Gastrocnemius medialis (tissue), 4 donors: ENCODE data around the gene SAMD13.

Experiments used
- POLR2A ChIP-seq, 2 donors: fragments of 450-650 bp; IDR thresholded peaks; one replicate each; pipeline ENCODE4 v1.6.1; 2017; ENCODE audit warnings: antibody characterized with exemption in 2 of 2, mild to moderate bottlenecking in 2 of 2, moderate library complexity in 2 of 2
- TF ChIP-seq, protein P1 (sequence below), 5 experiments: fragments of 450-650 bp in 3 of 5; fragments of 200-600 bp in 2 of 5; sonication (generic) in 2 of 5; IDR thresholded peaks in 4 of 5; conservative IDR thresholded peaks in 1 of 5; 1 replicate in 4 of 5; 2 replicates in 1 of 5; pipeline ENCODE4 v1.5.1; 2016 to 2019; ENCODE audit warnings: antibody characterized with exemption in 5 of 5, mild to moderate bottlenecking in 3 of 5, moderate library complexity in 3 of 5

DNA sequence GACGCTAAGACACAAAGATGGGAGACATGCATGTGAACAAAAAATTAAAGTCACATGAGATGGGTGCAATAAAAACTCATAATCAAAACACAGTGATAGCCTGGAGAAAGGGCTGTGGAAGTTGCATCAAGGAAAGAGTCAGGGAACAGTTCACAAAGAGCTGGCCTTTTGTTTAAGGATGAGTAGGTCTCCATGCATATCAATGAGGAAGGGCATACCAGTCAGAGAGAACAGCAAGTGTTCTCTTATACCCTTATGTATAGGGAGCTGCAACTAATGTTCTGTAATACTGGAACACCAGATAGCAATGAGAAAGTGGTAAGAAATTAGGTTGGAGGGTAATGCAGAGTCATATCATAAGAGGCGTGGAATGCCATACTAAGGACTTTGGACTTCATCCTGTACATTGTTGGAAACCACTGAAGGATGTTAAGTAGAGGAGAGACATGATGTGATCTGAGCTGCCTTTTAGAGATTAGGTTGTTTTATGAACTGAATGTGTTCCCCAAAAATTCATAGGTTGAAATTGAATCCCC, 46.7 kb upstream of the SAMD13 start:
- TF ChIP-seq, protein P1, sequence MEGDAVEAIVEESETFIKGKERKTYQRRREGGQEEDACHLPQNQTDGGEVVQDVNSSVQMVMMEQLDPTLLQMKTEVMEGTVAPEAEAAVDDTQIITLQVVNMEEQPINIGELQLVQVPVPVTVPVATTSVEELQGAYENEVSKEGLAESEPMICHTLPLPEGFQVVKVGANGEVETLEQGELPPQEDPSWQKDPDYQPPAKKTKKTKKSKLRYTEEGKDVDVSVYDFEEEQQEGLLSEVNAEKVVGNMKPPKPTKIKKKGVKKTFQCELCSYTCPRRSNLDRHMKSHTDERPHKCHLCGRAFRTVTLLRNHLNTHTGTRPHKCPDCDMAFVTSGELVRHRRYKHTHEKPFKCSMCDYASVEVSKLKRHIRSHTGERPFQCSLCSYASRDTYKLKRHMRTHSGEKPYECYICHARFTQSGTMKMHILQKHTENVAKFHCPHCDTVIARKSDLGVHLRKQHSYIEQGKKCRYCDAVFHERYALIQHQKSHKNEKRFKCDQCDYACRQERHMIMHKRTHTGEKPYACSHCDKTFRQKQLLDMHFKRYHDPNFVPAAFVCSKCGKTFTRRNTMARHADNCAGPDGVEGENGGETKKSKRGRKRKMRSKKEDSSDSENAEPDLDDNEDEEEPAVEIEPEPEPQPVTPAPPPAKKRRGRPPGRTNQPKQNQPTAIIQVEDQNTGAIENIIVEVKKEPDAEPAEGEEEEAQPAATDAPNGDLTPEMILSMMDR (IDR thresholded peaks at IDR 0.05 in 4 of 5, conservative IDR thresholded peaks at IDR 0.05 in 1 of 5), result no peak
- no peak for TF ChIP-seq POLR2A (IDR thresholded peaks at IDR 0.05)
